ENCODE measurements around the gene HCN2. TPM values are rescaled to one million over a fixed set of nuclear protein-coding genes. Genes with fewer than 3 reads are reported as not detected.

Gene HCN2
- total RNA-seq, 1 donor from 2014 or later, result not detected

DNA sequence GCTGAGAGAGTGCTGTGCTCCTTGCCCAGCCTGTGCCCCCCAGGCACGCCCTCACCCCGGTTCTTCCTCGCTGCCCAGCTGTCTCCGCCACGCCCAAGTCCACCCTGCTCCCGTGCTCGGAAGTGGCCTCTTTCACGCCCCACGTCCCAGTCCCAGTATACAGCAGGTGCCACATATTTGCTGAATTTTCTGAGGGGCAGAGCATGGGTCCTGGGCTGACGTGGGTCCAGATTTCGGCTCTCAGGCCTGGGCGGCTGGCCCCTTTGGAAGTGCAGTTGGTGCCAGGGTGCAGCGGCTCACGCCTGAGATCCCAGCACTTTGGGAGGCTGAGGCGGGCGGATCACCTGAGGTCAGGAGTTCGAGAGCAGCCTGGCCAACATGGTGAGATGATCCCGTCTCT, 3.4 kb downstream of the HCN2 start:
- no peak for DNase-seq (ENCODE audit: low read depth)
- H3K4me3 ChIP-seq (ENCODE audit: low read depth, low read length), result no peak overlapping the region
- TF ChIP-seq, protein P1, sequence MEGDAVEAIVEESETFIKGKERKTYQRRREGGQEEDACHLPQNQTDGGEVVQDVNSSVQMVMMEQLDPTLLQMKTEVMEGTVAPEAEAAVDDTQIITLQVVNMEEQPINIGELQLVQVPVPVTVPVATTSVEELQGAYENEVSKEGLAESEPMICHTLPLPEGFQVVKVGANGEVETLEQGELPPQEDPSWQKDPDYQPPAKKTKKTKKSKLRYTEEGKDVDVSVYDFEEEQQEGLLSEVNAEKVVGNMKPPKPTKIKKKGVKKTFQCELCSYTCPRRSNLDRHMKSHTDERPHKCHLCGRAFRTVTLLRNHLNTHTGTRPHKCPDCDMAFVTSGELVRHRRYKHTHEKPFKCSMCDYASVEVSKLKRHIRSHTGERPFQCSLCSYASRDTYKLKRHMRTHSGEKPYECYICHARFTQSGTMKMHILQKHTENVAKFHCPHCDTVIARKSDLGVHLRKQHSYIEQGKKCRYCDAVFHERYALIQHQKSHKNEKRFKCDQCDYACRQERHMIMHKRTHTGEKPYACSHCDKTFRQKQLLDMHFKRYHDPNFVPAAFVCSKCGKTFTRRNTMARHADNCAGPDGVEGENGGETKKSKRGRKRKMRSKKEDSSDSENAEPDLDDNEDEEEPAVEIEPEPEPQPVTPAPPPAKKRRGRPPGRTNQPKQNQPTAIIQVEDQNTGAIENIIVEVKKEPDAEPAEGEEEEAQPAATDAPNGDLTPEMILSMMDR (conservative IDR thresholded peaks at IDR 0.05; ENCODE audit: low read depth, low read length), result no peak

DNA sequence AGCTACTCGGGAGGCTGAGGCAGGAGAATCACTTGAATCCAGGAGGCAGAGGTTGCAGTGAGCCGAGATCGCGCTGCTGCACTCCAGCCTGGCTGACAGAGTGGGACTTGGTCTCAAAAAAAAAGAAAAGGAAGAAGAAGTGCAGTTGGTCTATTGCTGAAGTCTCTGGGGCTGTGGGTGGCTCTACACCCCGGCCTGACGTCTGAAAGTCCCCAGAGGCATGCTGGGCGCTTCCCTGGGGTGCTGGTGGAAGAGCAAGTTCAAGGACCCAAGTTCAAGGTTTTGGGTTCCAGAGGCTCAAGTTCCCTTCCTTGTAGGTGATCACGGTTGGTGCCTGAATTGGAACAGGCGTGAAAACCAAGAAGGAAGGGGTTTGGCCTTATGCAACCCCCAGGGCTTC, 3.8 kb downstream of the HCN2 start:
- DNase-seq (ENCODE audit: low read depth), result no peak
- no peak overlapping the region for H3K4me3 ChIP-seq (ENCODE audit: low read depth, low read length)
- TF ChIP-seq, protein P1 (conservative IDR thresholded peaks at IDR 0.05; ENCODE audit: low read depth, low read length), result no peak

GRCh38 chr19:594265-594870, 4.7 kb downstream of the HCN2 start:
- no peak for DNase-seq (ENCODE audit: low read depth)
- TF ChIP-seq, protein P1 (conservative IDR thresholded peaks at IDR 0.05; ENCODE audit: low read depth, low read length), result no peak
- H3K4me3 ChIP-seq (ENCODE audit: low read depth, low read length), result no peak overlapping the region

DNA sequence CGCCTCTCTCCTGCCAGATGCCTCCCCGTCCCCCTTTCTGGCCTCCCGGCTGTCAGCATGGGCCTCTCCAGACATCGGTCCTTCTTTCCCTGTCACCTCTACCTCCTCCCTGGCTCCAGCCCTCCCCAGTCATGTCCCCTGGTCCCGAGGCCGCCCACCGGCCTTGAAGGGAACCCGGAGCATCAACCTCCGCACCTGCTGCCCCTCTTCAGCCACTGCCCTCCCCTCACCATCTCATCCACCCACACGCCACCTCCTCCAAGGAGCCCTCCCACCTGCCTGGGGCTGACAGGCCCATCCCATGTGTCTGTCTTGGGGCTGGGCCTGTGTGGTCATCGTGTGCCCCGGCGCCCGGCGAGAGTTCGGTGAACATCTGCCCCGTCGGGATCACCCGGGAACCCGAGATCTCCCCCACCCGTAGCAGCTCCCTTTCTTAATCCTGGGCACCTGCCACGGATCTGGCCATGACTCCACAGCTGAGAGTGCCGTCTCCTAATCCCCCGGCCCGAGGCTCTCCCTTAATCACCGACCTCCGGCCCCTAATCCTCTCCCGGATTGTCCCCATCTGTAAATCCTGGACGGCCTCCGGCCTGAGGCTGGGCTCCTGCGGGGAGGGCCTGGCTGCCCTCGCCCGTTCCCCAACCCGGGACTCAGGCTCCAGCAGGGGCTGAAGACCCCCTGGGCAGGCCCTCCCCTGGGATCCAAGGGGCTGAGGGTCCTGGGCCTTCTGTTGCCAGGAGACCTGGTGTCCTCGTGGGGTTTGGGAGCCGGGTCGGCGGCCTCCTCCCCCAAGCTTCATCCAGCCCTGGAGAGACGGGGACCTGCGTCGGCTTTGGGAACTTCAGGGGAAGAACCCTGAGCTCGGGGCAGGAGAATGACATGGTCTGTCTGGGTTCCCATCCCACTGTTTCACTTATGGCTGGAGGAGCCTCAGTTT, 5.9 kb downstream of the HCN2 start:
- H3K4me3 ChIP-seq (ENCODE audit: low read depth, low read length), result no peak overlapping the region
- TF ChIP-seq, protein P1 (conservative IDR thresholded peaks at IDR 0.05; ENCODE audit: low read depth, low read length), result no peak
- no peak for DNase-seq (ENCODE audit: low read depth)

GRCh38 chr19:596263-596655, 6.6 kb downstream of the HCN2 start:
- H3K4me3 ChIP-seq (ENCODE audit: low read depth, low read length), result no peak overlapping the region
- DNase-seq (ENCODE audit: low read depth), result no peak
- TF ChIP-seq, protein P1 (conservative IDR thresholded peaks at IDR 0.05; ENCODE audit: low read depth, low read length), result no peak

- no peak overlapping the region for H3K4me3 ChIP-seq (ENCODE audit: low read depth, low read length)
- TF ChIP-seq, protein P1 (conservative IDR thresholded peaks at IDR 0.05; ENCODE audit: low read depth, low read length), result no peak
- no peak for DNase-seq (ENCODE audit: low read depth)
Measured at GRCh38 chr19:597406-598315, 8.0 kb downstream of the HCN2 start.
